DOHH2 (cell line): ENCODE results near the gene MOXD1.

Experiments used
- H3F3A ChIP-seq: fragments of 200-600 bp; sonication (generic), shearing (Covaris generic); 2 replicates; pipeline ENCODE4 v1.6.0; 2016; ENCODE audit warnings: antibody characterized with exemption, mild to moderate bottlenecking; ENCODE audit not compliant: control insufficient read depth, insufficient read depth
- H3K27ac ChIP-seq: fragments of 200-600 bp; sonication (generic); 2 replicates; pipeline ENCODE4 v1.5.1; 2014; ENCODE audit warnings: low read depth, mild to moderate bottlenecking, low read length, moderate library complexity
- H3K27me3 ChIP-seq: fragments of 200-600 bp; sonication (generic); 2 replicates; pipeline ENCODE4 v1.6.1; 2014; ENCODE audit warnings: mild to moderate bottlenecking, low read length, mixed read lengths; ENCODE audit not compliant: control insufficient read depth
- H3K36me3 ChIP-seq: fragments of 200-600 bp; sonication (generic); 2 replicates; pipeline ENCODE4 v1.6.1; 2014; ENCODE audit warnings: mild to moderate bottlenecking, low read length, moderate library complexity, mixed read lengths; ENCODE audit not compliant: control insufficient read depth
- H3K4me1 ChIP-seq: fragments of 200-600 bp; sonication (generic); 2 replicates; pipeline ENCODE4 v1.6.1; 2014; ENCODE audit warnings: mild to moderate bottlenecking, low read length, mixed read lengths; ENCODE audit not compliant: control insufficient read depth
- H3K4me2 ChIP-seq: fragments of 200-600 bp; sonication (generic); 2 replicates; pipeline ENCODE4 v1.6.0; 2014; ENCODE audit warnings: mild to moderate bottlenecking, low read length, moderate library complexity
- H3K4me3 ChIP-seq: fragments of 200-600 bp; sonication (generic); 2 replicates; pipeline ENCODE4 v1.5.1; 2014; ENCODE audit warnings: mild to moderate bottlenecking, low read length, mixed read lengths
- H3K79me2 ChIP-seq: fragments of 200-600 bp; sonication (generic); 2 replicates; pipeline ENCODE4 v1.6.1; 2014; ENCODE audit warnings: mild to moderate bottlenecking, low read length, mixed read lengths; ENCODE audit not compliant: control insufficient read depth
- H3K9me2 ChIP-seq: fragments of 200-600 bp; sonication (generic); replicated peaks from 2 replicates; pipeline ENCODE4 v1.6.1; 2014; ENCODE audit warnings: mild to moderate bottlenecking, low read length, mixed read lengths; ENCODE audit not compliant: control insufficient read depth
- H3K9me3 ChIP-seq: fragments of 200-600 bp; sonication (generic); 2 replicates; pipeline ENCODE4 v1.6.1; 2014; ENCODE audit warnings: antibody characterized with exemption, low read length, mixed read lengths; ENCODE audit not compliant: control insufficient read depth, insufficient read depth
- H4K20me1 ChIP-seq: fragments of 200-600 bp; sonication (generic); 2 replicates; pipeline ENCODE4 v1.6.0; 2014; ENCODE audit warnings: low read depth, mild to moderate bottlenecking, antibody characterized with exemption, low read length, moderate library complexity; ENCODE audit not compliant: control insufficient read depth, insufficient read depth
- CTCF ChIP-seq: fragments of 200-600 bp; sonication (generic); IDR thresholded peaks from one replicate; pipeline ENCODE4 v1.5.1; 2014; ENCODE audit warnings: antibody characterized with exemption, mild to moderate bottlenecking, low read depth, low read length; ENCODE audit not compliant: poor library complexity, severe bottlenecking
- EZH2phosphoT487 ChIP-seq: fragments of 200-600 bp; sonication (generic); IDR thresholded peaks from 2 replicates; pipeline ENCODE4 v1.6.1; 2017; ENCODE audit warnings: borderline replicate concordance, mild to moderate bottlenecking, antibody characterized with exemption, low read length, moderate library complexity, mixed read lengths

The MOXD1 gene

GRCh38 chr6:132265451-132266097, 135.7 kb downstream of the MOXD1 start:
- Histone ChIP-seq H3K36me3 (no peaks in the 10 kb centered on the region; the same call in 1 of the 2 replicates), H3K4me3 (no peak overlapping the region), H3K9me3 (no peaks in the 10 kb centered on the region), H3K4me2 (no peak overlapping the region), H3K27ac (no peak overlapping the region), H3K27me3 (no peaks in the 10 kb centered on the region), H3K4me1 (peaks cover 37% of the 10 kb centered on the region), H3K9me2 (no peaks in the 10 kb centered on the region), H3F3A (peaks cover 11% of the 10 kb centered on the region; the same call in 1 of the 2 replicates), H4K20me1 (no peaks in the 10 kb centered on the region), H3K79me2 (no peaks in the 10 kb centered on the region)
- TF ChIP-seq CTCF (no peak), EZH2phosphoT487 (no peak)

DNA sequence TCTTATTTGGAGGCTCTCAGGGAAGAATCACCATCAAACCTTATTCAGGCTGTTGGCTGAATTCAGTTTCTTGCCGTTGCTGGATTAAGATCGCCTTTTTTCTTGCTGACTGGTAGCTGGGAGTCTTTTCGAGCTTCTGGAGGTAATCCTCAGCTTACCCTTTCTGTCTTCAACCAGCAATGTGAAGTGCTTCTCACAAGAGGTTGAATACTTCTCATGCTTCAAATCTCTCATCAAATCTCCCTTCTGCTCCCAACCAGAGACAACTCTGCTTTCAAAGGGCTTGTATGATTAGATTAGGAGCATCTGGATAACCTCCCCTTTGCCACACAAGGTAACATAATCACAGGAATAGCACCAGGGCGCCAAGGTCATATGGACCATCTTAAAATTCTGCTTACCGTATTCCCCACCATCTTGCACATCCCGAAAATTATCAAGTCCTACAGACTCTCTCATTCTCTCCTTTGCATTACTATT, 137.2 kb downstream of the MOXD1 start:
- H3K4me1 ChIP-seq, result peaks cover 22% of the 10 kb centered on the region
- no peaks in the 10 kb centered on the region for H3K79me2 ChIP-seq
- peaks cover 11% of the 10 kb centered on the region; the same call in 1 of the 2 replicates for H3F3A ChIP-seq
- no peak overlapping the region for H3K27ac ChIP-seq
- no peaks in the 10 kb centered on the region for H3K27me3 ChIP-seq
- no peaks in the 10 kb centered on the region for H4K20me1 ChIP-seq
- H3K9me3 ChIP-seq, result no peaks in the 10 kb centered on the region
- no peak overlapping the region for H3K4me2 ChIP-seq
- TF ChIP-seq EZH2phosphoT487, result no peak
- no peak for TF ChIP-seq CTCF
- H3K4me3 ChIP-seq, result no peak overlapping the region
- no peaks in the 10 kb centered on the region; the same call in 1 of the 2 replicates for H3K36me3 ChIP-seq
- H3K9me2 ChIP-seq, result no peaks in the 10 kb centered on the region

DNA sequence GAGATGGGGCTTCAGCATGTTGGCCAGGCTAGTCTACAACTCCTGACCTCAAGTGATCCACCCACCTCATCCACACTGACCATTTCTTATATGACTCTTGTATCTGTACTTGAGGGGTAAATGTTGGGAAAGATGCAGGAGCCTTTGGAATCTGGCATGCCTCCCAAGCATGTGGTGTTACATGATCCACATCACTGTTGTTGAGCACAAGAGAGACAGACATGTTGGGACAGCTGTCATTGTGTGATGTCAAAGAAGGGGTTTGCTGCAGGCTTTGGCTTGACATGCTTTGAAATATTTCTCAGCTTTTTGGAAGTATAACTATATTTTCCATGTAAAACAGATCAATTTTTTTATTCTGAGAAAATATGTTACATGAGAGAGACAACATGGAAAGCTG, 139.9 kb downstream of the MOXD1 start:
- no peak overlapping the region for H3K4me3 ChIP-seq
- no peak overlapping the region for H3K27ac ChIP-seq

More for the DNA sequence above, 139.9 kb downstream of the MOXD1 start:
- no peak overlapping the region for H3K4me2 ChIP-seq
- H4K20me1 ChIP-seq, result no peaks in the 10 kb centered on the region
- H3K9me2 ChIP-seq, result no peaks in the 10 kb centered on the region
- H3F3A ChIP-seq, result peaks cover 6% of the 10 kb centered on the region; the same call in 1 of the 2 replicates
- H3K36me3 ChIP-seq, result no peaks in the 10 kb centered on the region
- H3K27me3 ChIP-seq, result no peaks in the 10 kb centered on the region
- TF ChIP-seq EZH2phosphoT487 (no peak), CTCF (no peak)
- no peaks in the 10 kb centered on the region for H3K79me2 ChIP-seq
- H3K4me1 ChIP-seq, result no peaks in the 10 kb centered on the region
- H3K9me3 ChIP-seq, result no peaks in the 10 kb centered on the region
